ENCODE measurements around the gene TTYH1. TPM values are rescaled to one million over a fixed set of nuclear protein-coding genes. Genes with fewer than 3 reads are reported as not detected.
"Not testable (repeated sequence)": the region's sequence is repeated elsewhere in the genome, so short reads cannot be mapped to it uniquely, and the experiment has no call there.

The TTYH1 gene
- total RNA-seq, 1 donor from 2014 or later, result not detected

- no peak for DNase-seq (ENCODE audit: low read depth)
- H3K4me3 ChIP-seq (ENCODE audit: low read depth, low read length), result no peak overlapping the region
- TF ChIP-seq, protein P1, sequence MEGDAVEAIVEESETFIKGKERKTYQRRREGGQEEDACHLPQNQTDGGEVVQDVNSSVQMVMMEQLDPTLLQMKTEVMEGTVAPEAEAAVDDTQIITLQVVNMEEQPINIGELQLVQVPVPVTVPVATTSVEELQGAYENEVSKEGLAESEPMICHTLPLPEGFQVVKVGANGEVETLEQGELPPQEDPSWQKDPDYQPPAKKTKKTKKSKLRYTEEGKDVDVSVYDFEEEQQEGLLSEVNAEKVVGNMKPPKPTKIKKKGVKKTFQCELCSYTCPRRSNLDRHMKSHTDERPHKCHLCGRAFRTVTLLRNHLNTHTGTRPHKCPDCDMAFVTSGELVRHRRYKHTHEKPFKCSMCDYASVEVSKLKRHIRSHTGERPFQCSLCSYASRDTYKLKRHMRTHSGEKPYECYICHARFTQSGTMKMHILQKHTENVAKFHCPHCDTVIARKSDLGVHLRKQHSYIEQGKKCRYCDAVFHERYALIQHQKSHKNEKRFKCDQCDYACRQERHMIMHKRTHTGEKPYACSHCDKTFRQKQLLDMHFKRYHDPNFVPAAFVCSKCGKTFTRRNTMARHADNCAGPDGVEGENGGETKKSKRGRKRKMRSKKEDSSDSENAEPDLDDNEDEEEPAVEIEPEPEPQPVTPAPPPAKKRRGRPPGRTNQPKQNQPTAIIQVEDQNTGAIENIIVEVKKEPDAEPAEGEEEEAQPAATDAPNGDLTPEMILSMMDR (IDR thresholded peaks at IDR 0.05; ENCODE audit: insufficient read depth, low read length, severe bottlenecking), result no peak
- no peaks in the 10 kb centered on the region for H3K27me3 ChIP-seq (ENCODE audit: control insufficient read depth, insufficient read depth, low read length)
- no peak for FAIRE-seq
- peaks cover 2% of the 10 kb centered on the region for H3K36me3 ChIP-seq (ENCODE audit: control insufficient read depth, insufficient read depth, low read length)
Measured at GRCh38 chr19:54436628-54437252, 21.5 kb downstream of the TTYH1 start.

GRCh38 chr19:54439174-54439851, 24.0 kb downstream of the TTYH1 start:
- peak; percentile 36 for DNase-seq (ENCODE audit: low read depth)

GRCh38 chr19:54440641-54441040, 25.4 kb downstream of the TTYH1 start:
- peaks cover 3% of the 10 kb centered on the region for H3K36me3 ChIP-seq (ENCODE audit: control insufficient read depth, insufficient read depth, low read length)

More at GRCh38 chr19:54439174-54439851, 24.0 kb downstream of the TTYH1 start:
- TF ChIP-seq, protein P1 (IDR thresholded peaks at IDR 0.05; ENCODE audit: insufficient read depth, low read length, severe bottlenecking), result peak; percentile 62
- Histone ChIP-seq H3K27me3 (ENCODE audit: control insufficient read depth, insufficient read depth, low read length) (no peaks in the 10 kb centered on the region), H3K36me3 (ENCODE audit: control insufficient read depth, insufficient read depth, low read length) (peaks cover 2% of the 10 kb centered on the region), H3K4me3 (ENCODE audit: low read depth, low read length) (no peak overlapping the region)
- FAIRE-seq, result peak; percentile 50

DNA sequence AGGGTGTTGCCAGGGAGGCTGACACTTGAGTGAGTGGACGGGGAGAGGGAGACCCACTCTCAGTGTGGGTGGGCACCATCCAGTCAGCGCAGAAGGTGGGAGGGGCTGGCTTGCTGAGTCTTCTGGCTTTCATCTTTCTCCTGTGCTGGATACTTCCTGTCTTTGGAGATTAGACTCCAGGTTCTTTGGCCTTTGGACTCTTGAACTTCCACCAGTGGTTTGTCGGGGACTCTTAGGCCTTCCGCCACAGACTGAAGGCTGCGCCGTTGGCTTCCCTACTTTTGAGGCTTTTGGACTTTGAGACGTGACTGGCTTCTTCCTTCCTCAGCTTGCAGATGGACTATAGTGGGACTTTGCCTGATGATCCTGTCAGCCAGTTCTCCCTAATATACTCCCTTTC, 29.5 kb downstream of the TTYH1 start:
- TF ChIP-seq, protein P1 (IDR thresholded peaks at IDR 0.05; ENCODE audit: insufficient read depth, low read length, severe bottlenecking), result no peak
- DNase-seq (ENCODE audit: low read depth) (no peak), FAIRE-seq (no peak)
- Histone ChIP-seq H3K36me3 (ENCODE audit: control insufficient read depth, insufficient read depth, low read length) (peaks cover 1% of the 10 kb centered on the region), H3K27me3 (ENCODE audit: control insufficient read depth, insufficient read depth, low read length) (no peaks in the 10 kb centered on the region), H3K4me3 (ENCODE audit: low read depth, low read length) (no peak overlapping the region)

More at GRCh38 chr19:54440641-54441040, 25.4 kb downstream of the TTYH1 start:
- Histone ChIP-seq H3K27me3 (ENCODE audit: control insufficient read depth, insufficient read depth, low read length) (no peaks in the 10 kb centered on the region), H3K4me3 (ENCODE audit: low read depth, low read length) (no peak overlapping the region)
- FAIRE-seq (no peak), DNase-seq (ENCODE audit: low read depth) (no peak)
- TF ChIP-seq, protein P1 (IDR thresholded peaks at IDR 0.05; ENCODE audit: insufficient read depth, low read length, severe bottlenecking), result no peak

GRCh38 chr19:54446349-54446748, 31.1 kb downstream of the TTYH1 start:
- not testable (repeated sequence) for H3K4me3 ChIP-seq (ENCODE audit: low read depth, low read length); H3K27me3 ChIP-seq (ENCODE audit: control insufficient read depth, insufficient read depth, low read length); DNase-seq (ENCODE audit: low read depth); FAIRE-seq; H3K36me3 ChIP-seq (ENCODE audit: control insufficient read depth, insufficient read depth, low read length)

DNA sequence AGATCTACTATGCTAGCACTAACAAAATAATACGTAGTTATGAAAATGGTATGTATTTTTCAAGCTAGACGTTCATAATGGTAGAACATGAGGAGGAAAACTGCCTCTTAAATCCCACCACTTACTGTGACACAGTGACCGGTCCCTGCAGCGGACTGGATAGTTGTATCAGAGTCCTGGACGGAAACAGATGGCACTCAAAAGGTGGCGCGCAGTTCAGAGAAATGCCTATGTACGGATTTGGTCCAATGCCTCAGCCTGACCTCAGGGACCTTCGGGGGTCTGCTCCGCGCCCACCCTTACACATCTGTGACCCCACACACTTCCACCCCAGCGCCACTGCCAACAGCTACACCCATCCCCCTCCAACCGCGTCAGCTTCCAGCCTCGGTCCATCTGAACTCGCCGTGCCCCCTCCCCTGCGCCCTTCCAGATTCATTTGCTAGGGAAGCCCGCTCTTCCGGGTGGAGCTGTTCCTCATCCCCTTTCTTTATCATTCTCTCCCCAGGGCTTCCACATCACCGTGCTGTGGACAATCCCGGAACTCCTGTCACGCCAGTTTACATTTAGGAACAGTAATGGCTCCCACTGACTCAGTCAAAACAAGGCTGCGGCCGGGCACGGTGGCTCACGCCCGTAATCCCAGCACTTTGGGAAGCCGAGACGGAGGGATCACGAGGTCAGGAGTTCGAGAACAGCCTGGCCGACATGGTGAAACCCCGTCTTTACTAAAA, 32.9 kb downstream of the TTYH1 start:
- Histone ChIP-seq H3K27me3 (ENCODE audit: control insufficient read depth, insufficient read depth, low read length) (no peaks in the 10 kb centered on the region), H3K4me3 (ENCODE audit: low read depth, low read length) (peak overlapping the region; percentile 91), H3K36me3 (ENCODE audit: control insufficient read depth, insufficient read depth, low read length) (peaks cover 14% of the 10 kb centered on the region)
- TF ChIP-seq, protein P1 (IDR thresholded peaks at IDR 0.05; ENCODE audit: insufficient read depth, low read length, severe bottlenecking), result no peak
- FAIRE-seq, result no peak
- peak; percentile 56 for DNase-seq (ENCODE audit: low read depth)
